GM21825 (cell line): ENCODE measurements around the gene GDI1.
"Not testable (repeated sequence)": the region's sequence is repeated elsewhere in the genome, so short reads cannot be mapped to it uniquely, and the experiment has no call there.

Experiments used
- ATAC-seq: cut with Tn5 transposase; IDR thresholded peaks from one replicate; pipeline ENCODE4 v1.9.1; 2021; ENCODE audit warnings: mild to moderate bottlenecking, moderate library complexity; ENCODE audit not compliant: unreplicated experiment

GDI1 gene

DNA sequence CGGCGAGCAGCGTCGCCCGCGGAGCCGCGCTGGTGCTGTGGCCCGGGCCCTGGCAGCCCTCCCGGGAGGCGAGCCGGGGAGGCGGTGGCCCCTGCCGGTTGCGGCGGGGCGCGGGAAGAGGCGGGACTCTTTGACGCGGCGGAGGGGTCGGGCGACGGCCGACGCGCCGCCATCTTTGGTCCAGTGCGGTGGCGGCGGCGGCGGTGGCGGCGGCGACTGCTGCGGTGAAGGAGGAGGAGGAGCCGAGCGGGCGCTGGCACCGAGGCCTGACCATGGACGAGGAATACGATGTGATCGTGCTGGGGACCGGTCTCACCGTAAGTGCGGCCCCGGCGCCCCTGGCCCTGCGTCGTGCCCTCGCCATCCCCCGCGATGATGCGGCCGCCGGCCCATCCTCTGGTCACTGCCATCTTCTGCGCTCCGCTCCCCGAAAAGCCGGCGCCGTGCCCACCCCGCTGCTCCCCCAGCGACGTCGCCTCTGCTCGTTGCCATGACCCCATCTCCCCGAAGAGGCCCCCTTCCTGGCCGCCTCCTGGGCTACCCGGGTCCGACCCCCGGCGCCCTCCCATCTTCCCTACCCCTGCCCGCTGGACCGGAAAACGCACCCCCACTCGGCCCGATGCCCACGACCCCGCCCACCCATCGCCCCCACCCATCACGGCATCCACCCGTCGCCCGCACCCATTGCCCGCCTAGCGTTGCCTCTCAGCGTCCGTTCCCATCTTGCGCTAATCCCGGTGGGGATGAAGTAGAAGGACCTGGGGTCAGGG is at the start of gene GDI1:
Gene GDI1 (plus strand): TSS at position 172 of the 770 bp plus-strand sequence. CDS start 101 bp downstream, at position 273.
- no peak for ATAC-seq

DNA sequence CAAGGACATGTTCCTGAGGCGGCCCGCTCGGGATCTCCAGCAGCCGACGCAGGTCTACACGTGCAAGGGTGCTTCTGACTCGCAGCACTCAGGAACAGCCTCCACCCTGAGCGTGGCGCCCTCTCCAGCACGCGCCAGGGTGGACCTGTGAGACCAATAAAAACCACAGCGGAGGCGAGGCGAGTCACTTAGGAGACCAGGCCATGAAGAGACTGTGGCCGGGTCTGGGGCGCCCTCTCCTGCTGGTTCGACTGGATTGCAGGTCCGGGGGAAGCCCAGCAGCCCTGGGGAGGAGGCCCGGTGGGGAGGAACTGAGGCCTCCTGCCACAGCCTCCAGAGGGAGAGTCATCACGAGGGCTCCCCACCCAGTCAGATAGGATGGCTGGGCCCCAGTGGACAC is 48.9 kb upstream of the GDI1 start:
- ATAC-seq: peak; percentile 29

DNA sequence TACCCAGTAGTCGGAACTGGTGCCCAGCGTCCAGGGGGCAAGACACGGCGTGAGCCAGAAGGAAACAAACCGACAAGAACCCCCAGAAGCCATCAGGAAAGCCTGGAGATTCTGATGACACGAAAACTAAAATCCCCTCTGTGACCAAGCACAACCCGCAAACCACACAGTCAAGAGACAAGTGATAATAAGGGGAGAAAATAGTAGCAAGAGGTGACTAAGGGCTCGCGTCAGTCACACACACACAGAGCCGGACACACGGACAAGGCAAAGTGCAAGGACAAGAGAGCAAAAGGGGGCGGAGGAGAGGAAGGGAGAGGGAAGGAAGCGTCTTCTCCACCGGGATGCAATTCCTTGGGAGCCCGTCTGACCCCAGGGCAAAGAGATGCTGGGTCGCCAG is 48.3 kb upstream of the GDI1 start:
- peak; percentile 21 for ATAC-seq

DNA sequence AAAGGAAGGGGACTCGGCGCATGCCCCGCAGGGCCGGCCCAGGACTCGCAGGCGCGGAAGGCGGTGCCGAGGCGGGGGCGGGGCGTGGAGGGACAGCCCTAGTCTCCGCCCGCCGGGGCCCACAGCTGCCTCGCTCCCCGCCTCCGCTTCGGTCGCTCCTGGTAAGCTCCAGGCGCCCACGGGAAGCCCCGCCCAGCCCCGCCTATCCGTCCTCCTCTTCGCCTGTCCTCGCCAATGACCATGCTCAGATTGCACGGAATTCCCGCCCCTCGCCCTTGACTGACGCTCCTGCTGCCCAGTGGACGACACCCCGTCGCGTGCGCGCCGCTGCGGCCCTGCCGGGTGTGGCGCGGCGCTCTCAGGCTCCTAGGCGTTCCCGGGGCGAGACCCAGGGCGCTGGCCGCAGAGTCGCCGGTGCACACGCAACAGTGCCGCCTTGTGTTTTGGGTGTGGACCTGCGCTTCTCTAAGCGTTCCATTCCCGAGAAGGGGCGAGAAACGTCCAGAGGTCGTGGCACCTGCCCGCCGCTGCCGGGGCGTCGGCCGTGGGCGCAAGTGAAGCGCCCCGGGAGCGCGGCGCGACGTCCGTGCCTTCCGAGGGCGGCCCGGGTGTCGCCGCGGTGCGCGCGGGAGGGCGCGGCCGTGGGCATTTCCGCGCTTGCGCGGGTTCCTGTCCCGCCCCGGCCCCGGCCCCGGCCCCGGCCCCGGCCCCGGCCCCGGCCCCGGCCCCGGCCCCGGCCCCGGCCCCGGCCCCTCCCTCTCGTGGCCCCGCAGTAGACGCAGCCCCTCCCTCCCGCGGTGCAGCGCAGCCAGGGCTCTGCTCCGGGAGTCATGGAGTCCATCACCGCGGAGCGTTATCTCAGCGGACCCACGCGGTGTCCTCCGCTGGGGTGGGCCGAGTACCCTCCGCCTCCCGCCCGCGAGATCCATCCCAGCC is 46.9 kb upstream of the GDI1 start:
- ATAC-seq: peak; percentile 68

GRCh38 chrX:154396363-154396762 is 40.6 kb upstream of the GDI1 start:
- not testable (repeated sequence) for ATAC-seq

- ATAC-seq: peak; percentile 51
Measured at GRCh38 chrX:154396973-154397887, 39.7 kb upstream of the GDI1 start.

GRCh38 chrX:154397888-154398667 is 38.9 kb upstream of the GDI1 start, which contains the start of gene RPL10:
Gene RPL10, plus strand, starts transcription at chrX:154398377. Its CDS starts 143 bp downstream, at chrX:154398520.
- ATAC-seq: peak; percentile 68

- no peak for ATAC-seq
Measured at GRCh38 chrX:154398668-154399526, 38.1 kb upstream of the GDI1 start.

- ATAC-seq: no peak
Measured at GRCh38 chrX:154399527-154400368, 37.2 kb upstream of the GDI1 start.

GRCh38 chrX:154400369-154400817 is 36.6 kb upstream of the GDI1 start:
- not testable (repeated sequence) for ATAC-seq

DNA sequence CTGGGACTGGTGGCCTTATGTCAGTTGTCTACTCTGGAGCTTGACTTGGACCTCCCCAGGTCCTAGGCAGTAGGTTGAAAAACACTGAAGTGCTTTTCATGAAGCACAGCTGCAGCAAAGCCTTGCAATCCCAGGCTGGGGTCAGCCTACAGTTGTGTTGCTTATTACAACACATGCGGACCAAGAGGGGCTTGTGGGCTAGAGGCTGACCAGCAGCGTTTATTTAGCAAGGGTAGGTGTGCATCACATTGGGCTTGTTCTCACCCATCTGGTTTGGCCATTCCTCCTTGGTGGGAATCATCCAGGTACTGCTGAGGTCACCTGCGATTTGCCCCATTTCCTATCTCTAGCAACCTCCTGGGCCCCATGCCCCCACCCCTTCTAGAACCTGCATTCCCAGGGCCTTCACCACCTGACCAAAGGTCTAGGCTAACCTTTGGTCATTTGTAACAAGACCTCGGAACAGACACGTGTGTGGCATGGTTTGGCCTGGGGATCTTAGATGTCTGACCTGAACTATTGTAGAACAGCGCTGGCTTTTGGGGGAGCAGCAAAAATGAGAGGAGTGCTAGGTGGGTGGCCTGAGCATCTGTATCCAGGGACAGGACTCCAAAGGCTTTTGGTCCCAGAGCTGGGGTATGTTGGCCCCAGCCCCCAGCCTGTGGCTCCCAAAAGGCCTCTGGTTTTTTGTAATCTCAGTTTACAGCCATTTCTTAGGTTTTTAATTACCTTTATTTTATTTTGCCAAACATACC is 35.7 kb upstream of the GDI1 start:
- no peak for ATAC-seq

GRCh38 chrX:154401918-154402621 is 34.9 kb upstream of the GDI1 start:
- ATAC-seq: no peak

DNA sequence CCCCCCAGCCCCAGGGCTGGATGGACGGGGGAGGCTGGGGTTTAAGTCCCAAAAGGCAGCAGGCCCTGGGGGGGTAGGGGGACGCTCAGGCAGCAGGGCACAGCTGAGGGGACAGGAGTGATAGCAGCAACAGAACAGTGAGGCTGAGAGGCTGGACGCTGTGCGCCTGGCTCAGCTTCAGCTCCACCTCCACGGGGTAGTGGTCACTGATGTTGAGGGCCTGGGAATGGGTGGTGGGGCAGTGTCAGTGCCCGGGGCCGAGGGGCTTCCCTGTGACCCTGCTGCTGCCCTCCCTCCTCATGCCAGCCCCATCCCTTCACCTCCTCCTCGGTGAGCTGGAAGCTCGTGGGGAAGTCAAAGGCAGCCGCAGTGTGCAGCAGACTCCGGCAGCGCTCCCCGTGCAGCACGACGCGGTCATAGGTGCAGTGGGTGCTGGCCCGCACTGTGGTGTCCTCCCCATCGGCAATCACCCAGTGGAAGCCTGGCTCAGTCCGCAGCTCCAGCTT is 34.3 kb upstream of the GDI1 start:
- ATAC-seq: no peak

DNA sequence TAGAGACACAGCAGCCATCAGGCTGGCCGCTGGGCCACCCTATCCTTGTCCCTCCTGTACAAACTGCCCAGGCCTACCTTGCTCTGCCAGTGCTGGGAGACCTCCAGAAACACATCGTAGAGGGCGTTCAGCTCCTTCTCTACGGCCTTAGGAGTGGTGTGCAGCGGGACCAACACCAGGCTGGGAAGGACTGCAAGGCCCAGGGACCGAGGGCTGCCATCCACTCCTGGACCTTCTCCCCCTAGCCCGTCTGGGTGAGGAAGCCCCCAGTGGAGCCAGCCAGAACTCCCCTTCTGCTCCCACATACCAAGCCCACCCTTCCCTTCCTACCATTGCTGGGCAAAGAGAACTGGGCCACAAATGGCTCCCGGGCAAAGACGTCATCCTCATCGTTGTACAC is 33.8 kb upstream of the GDI1 start:
- ATAC-seq: no peak

DNA sequence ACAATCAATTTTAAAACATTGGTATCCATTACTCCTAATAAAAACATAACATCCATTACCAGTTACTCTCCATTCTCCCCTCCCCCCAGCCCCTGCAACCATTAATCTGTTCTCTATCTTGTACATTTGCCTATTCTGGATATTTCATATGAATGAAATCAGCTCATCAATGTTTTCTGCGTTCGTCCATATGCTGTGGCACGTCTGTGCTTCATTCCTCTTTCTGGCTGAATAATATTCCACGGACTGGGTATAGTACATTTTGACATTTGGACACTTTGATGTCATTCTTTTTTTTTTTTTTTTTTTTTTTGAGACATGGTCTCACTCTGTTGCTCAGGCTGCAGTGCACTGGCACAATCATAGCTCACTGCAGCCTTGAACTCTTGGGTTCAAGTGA is 33.1 kb upstream of the GDI1 start:
- no peak for ATAC-seq

GRCh38 chrX:154404625-154405192 is 32.2 kb upstream of the GDI1 start:
- no peak for ATAC-seq
